HEK293T (cell line): ENCODE results near the gene ZNF639.

Source experiments
- ARNT ChIP-seq: fragments of 450-650 bp; IDR thresholded peaks from 2 replicates; pipeline ENCODE4 v1.6.1; 2017; ENCODE audit warnings: mild to moderate bottlenecking
- BHLHE40 ChIP-seq: fragments of 450-650 bp; IDR thresholded peaks from 2 replicates; pipeline ENCODE4 v1.6.1; 2016; ENCODE audit warnings: mild to moderate bottlenecking, moderate library complexity, borderline replicate concordance
- ELF4 ChIP-seq: fragments of 450-650 bp; IDR thresholded peaks from 2 replicates; pipeline ENCODE4 v1.6.1; 2017; ENCODE audit warnings: antibody characterized with exemption
- FOXA1 ChIP-seq: fragments of 450-650 bp; IDR thresholded peaks from 2 replicates; pipeline ENCODE4 v1.6.1; 2016; ENCODE audit warnings: mild to moderate bottlenecking
- FOXK2 ChIP-seq: fragments of 450-650 bp; IDR thresholded peaks from 2 replicates; pipeline ENCODE4 v1.6.1; 2016; ENCODE audit warnings: mild to moderate bottlenecking
- FOXM1 ChIP-seq: fragments of 450-650 bp; IDR thresholded peaks from 2 replicates; pipeline ENCODE4 v1.6.1; 2017; ENCODE audit warnings: mild to moderate bottlenecking, borderline replicate concordance
- TARDBP ChIP-seq: fragments of 450-650 bp; IDR thresholded peaks from 2 replicates; pipeline ENCODE4 v1.6.1; 2016
- ZNF384 ChIP-seq: fragments of 450-650 bp; IDR thresholded peaks from 2 replicates; pipeline ENCODE4 v1.6.1; 2016

GRCh38 chr3:179348325-179349013 lies 25.6 kb downstream of the ZNF639 start:
- no peak for TF ChIP-seq FOXA1
- no peak for TF ChIP-seq TARDBP
- TF ChIP-seq FOXM1, result no peak
- no peak for TF ChIP-seq BHLHE40
- no peak for TF ChIP-seq ARNT
- TF ChIP-seq ELF4, result no peak
- TF ChIP-seq ZNF384, result no peak
- TF ChIP-seq FOXK2, result no peak
